Fibroblast of lung (primary cell): ENCODE measurements around the gene MKI67. TPM values are rescaled to one million over a fixed set of nuclear protein-coding genes. Genes with fewer than 3 reads are reported as not detected.

Experiments used
- DNase-seq, 2 donors: peaks; one replicate each; pipeline versions ENCODE4 v3.0.0 to v3.0.0-alpha.2; 2010; ENCODE audit warnings: low read depth in 2 of 2
- H2AFZ ChIP-seq: 2 replicates; pipeline ENCODE4 v1.5.1; 2012; ENCODE audit warnings: low read length, control low read depth, inconsistent platforms
- H3K27ac ChIP-seq: 2 replicates; pipeline ENCODE4 v1.5.1; 2011; ENCODE audit warnings: low read length, control low read depth; ENCODE audit not compliant: insufficient read depth
- H3K27me3 ChIP-seq: 2 replicates; pipeline ENCODE4 v1.5.1; 2011; ENCODE audit warnings: mild to moderate bottlenecking, low read length; ENCODE audit not compliant: control insufficient read depth, insufficient read depth
- H3K36me3 ChIP-seq: 2 replicates; pipeline ENCODE4 v1.5.1; 2011; ENCODE audit warnings: low read length; ENCODE audit not compliant: control insufficient read depth, insufficient read depth
- H3K4me1 ChIP-seq: 2 replicates; pipeline ENCODE4 v1.5.1; 2011; ENCODE audit warnings: low read length; ENCODE audit not compliant: control insufficient read depth, insufficient read depth; ENCODE audit errors: extremely low read depth
- H3K4me2 ChIP-seq: 2 replicates; pipeline ENCODE4 v1.5.1; 2011; ENCODE audit warnings: low read length, control low read depth; ENCODE audit not compliant: insufficient read depth; ENCODE audit errors: extremely low read depth
- H3K4me3 ChIP-seq, 4 experiments: fragments of 200-600 bp in 1 of 4; sonication (generic) in 1 of 4; replicated peaks in 1 of 4; 2 replicates each; pipeline ENCODE4 v1.5.1; 2011 to 2016; ENCODE audit warnings: low read length in 4 of 4, low read depth in 3 of 4, mild to moderate bottlenecking in 3 of 4, control low read depth in 2 of 4, inconsistent platforms in 1 of 4, mixed read lengths in 1 of 4; ENCODE audit not compliant: insufficient read depth in 1 of 4; ENCODE audit errors: control extremely low read depth in 1 of 4
- H3K79me2 ChIP-seq: 2 replicates; pipeline ENCODE4 v1.5.1; 2012; ENCODE audit warnings: mild to moderate bottlenecking, low read length, inconsistent platforms; ENCODE audit not compliant: control insufficient read depth, insufficient read depth
- H3K9ac ChIP-seq: 2 replicates; pipeline ENCODE4 v1.5.1; 2011; ENCODE audit warnings: mild to moderate bottlenecking, low read length, control low read depth; ENCODE audit not compliant: insufficient read depth
- H3K9me3 ChIP-seq: 2 replicates; pipeline ENCODE4 v1.5.1; 2012; ENCODE audit warnings: low read depth, low read length; ENCODE audit not compliant: control insufficient read depth, insufficient read depth
- H4K20me1 ChIP-seq: 2 replicates; pipeline ENCODE4 v1.5.1; 2011; ENCODE audit warnings: low read length; ENCODE audit not compliant: control insufficient read depth, insufficient read depth; ENCODE audit errors: extremely low read depth
- EZH2 ChIP-seq: IDR thresholded peaks from 2 replicates; pipeline ENCODE4 v1.5.1; 2012; ENCODE audit warnings: low read length, control low read depth, mild to moderate bottlenecking; ENCODE audit errors: missing control alignments
- polyA plus RNA-seq, 2 donors: library from polyadenylated mRNA; depleted of rRNA in 1 of 2; stranded (reverse) in 1 of 2; unstranded in 1 of 2; fragments of >200 nt; gene quantifications; 2 replicates each; pipeline ENCODE4 v1.2.1, GENCODE V29; 2011 to 2012; ENCODE audit warnings: missing spikeins in 1 of 2
- total RNA-seq: library from RNA; depleted of rRNA; stranded (reverse); fragments of >200 nt; gene quantifications from 2 replicates; pipeline ENCODE4 v1.2.1, GENCODE V29; 2014
- TF ChIP-seq, protein P1 (sequence below), 2 donors: IDR thresholded peaks in 1 of 2; conservative IDR thresholded peaks in 1 of 2; 1 replicate in 1 of 2; 2 replicates in 1 of 2; pipeline ENCODE4 v1.5.1; 2011 to 2012; ENCODE audit warnings: low read length in 2 of 2, control low read depth in 1 of 2, inconsistent platforms in 1 of 2, low read depth in 1 of 2, mild to moderate bottlenecking in 1 of 2

The MKI67 gene
- total and polyA plus RNA-seq, 2 donors (not counting 1 experiment from before 2014, with no cell fraction given) = 4.3 to 6.4 TPM

DNA sequence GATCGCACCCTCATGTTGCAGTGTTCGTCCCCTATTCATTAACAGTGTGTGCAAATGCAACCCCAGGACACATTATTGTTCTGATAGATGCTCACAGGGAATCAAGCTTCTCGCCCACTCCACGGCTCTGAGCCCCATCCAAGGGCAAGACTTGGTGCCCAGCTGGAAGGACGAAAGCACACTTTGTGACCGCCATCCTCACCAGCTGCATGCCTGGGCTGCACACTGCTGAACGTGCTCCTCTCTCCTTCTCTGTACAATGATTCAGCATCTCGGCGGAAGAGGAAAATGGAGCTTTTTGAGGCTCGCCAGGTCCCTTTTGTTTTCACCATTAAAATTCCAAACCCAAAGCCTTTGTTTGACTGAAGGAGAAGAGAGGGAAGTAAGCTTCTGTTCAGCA lies 41.9 kb downstream of the MKI67 start:
- H2AFZ ChIP-seq = no peak overlapping the region
- no peaks in the 10 kb centered on the region for H3K4me1 ChIP-seq
- TF ChIP-seq EZH2 = no peak
- TF ChIP-seq, protein P1, sequence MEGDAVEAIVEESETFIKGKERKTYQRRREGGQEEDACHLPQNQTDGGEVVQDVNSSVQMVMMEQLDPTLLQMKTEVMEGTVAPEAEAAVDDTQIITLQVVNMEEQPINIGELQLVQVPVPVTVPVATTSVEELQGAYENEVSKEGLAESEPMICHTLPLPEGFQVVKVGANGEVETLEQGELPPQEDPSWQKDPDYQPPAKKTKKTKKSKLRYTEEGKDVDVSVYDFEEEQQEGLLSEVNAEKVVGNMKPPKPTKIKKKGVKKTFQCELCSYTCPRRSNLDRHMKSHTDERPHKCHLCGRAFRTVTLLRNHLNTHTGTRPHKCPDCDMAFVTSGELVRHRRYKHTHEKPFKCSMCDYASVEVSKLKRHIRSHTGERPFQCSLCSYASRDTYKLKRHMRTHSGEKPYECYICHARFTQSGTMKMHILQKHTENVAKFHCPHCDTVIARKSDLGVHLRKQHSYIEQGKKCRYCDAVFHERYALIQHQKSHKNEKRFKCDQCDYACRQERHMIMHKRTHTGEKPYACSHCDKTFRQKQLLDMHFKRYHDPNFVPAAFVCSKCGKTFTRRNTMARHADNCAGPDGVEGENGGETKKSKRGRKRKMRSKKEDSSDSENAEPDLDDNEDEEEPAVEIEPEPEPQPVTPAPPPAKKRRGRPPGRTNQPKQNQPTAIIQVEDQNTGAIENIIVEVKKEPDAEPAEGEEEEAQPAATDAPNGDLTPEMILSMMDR (conservative IDR thresholded peaks at IDR 0.05 in 1 of 2, IDR thresholded peaks at IDR 0.05 in 1 of 2; ENCODE audit: low read depth in 1 of 2, low read length in 2 of 2) = no peak
- no peaks in the 10 kb centered on the region for H3K27me3 ChIP-seq
- DNase-seq = no peak
- no peak overlapping the region for H3K4me2 ChIP-seq
- no peaks in the 10 kb centered on the region for H3K79me2 ChIP-seq
- no peaks in the 10 kb centered on the region for H3K9me3 ChIP-seq
- H3K36me3 ChIP-seq = no peaks in the 10 kb centered on the region
- no peaks in the 10 kb centered on the region for H4K20me1 ChIP-seq
- H3K27ac ChIP-seq = no peak overlapping the region
- H3K9ac ChIP-seq = no peak overlapping the region
- H3K4me3 ChIP-seq = no peak overlapping the region

DNA sequence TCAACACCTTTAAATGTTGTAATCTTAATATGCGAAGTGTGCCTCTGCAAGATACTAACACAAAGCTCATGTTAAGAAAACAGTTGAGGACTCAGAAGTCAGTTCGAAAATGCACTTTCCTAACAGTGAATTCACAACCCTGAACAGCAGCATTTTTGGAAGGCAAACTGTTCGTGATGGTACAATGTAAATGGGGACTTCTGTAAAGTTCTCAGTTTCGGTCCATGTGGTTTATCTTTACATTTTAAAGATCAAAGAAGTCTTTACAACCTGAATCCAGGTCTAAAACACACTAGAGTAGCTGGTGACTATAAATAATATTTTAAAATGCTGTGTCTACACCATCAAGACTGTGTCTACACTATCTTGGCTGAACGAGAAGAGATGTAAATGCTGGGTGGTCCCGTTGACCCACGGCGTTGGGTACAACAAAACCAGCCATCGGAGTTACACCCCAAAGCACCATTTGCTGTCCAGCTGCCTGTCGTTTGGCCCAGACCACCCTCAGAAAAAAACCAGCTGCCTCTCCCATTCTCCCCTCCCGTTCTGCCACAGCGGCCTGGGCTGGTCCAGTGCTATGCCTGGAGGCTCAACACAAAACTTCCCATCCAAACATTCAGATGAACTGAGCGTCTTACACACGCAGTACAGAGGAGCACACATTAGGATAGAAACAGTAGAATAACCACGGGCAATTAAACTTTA lies 42.9 kb downstream of the MKI67 start:
- no peaks in the 10 kb centered on the region for H4K20me1 ChIP-seq
- no peaks in the 10 kb centered on the region for H3K27me3 ChIP-seq
- DNase-seq = no peak
- H3K4me3 ChIP-seq = no peak overlapping the region
- TF ChIP-seq, protein P1 (conservative IDR thresholded peaks at IDR 0.05 in 1 of 2, IDR thresholded peaks at IDR 0.05 in 1 of 2; ENCODE audit: low read depth in 1 of 2, low read length in 2 of 2) = no peak
- no peak for TF ChIP-seq EZH2
- no peaks in the 10 kb centered on the region for H3K79me2 ChIP-seq
- no peak overlapping the region for H3K27ac ChIP-seq
- H3K9me3 ChIP-seq = no peaks in the 10 kb centered on the region
- H3K36me3 ChIP-seq = no peaks in the 10 kb centered on the region
- H3K9ac ChIP-seq = no peak overlapping the region
- no peak overlapping the region for H2AFZ ChIP-seq
- H3K4me2 ChIP-seq = no peak overlapping the region
- no peaks in the 10 kb centered on the region for H3K4me1 ChIP-seq

DNA sequence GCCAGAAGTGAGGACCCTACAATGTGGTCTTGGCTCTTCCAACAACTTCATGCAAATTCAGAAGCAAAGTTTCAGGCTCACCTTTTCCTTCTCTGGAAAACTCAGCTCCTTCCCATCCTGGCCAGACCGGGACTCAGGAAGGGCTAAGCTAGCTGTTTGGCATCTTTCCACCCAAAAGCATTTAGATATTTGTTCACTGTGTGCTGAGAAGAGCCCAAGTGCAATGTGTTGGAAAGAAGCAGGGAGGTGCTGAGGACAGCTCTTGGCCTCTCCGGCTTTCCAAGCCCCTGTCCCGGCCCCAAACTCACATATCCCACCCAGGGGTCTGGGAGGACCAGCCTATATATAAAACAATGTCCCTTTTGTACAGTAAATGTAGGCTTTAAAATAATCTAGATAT lies 44.5 kb downstream of the MKI67 start:
- no peak for TF ChIP-seq EZH2
- TF ChIP-seq, protein P1 (conservative IDR thresholded peaks at IDR 0.05 in 1 of 2, IDR thresholded peaks at IDR 0.05 in 1 of 2; ENCODE audit: low read depth in 1 of 2, low read length in 2 of 2) = no peak
- Histone ChIP-seq H3K79me2 (no peaks in the 10 kb centered on the region), H3K9ac (no peak overlapping the region), H3K4me3 (no peak overlapping the region), H3K4me2 (no peak overlapping the region), H3K4me1 (no peaks in the 10 kb centered on the region), H3K9me3 (no peaks in the 10 kb centered on the region), H2AFZ (no peak overlapping the region), H3K27me3 (no peaks in the 10 kb centered on the region), H4K20me1 (no peaks in the 10 kb centered on the region), H3K36me3 (no peaks in the 10 kb centered on the region), H3K27ac (no peak overlapping the region)
- DNase-seq = peak in 1 of 2 donors; percentile 7
